ENCODE measurements around the gene USP33.

- TF ChIP-seq CTCF (IDR thresholded peaks at IDR 0.05): no peak
- no peak for TF ChIP-seq POLR2A (IDR thresholded peaks at IDR 0.05)
Observed at GRCh38 chr1:77652268-77652667, 107.4 kb downstream of the USP33 start.
